Measurements from ENCODE around the gene KLHL9. TPM values are rescaled to one million over a fixed set of nuclear protein-coding genes. Genes with fewer than 3 reads are reported as not detected.

Gene KLHL9
- total and polyA plus RNA-seq, 7 experiments from 2014 or later: 11.8 to 37.7 (median 21.1) TPM

DNA sequence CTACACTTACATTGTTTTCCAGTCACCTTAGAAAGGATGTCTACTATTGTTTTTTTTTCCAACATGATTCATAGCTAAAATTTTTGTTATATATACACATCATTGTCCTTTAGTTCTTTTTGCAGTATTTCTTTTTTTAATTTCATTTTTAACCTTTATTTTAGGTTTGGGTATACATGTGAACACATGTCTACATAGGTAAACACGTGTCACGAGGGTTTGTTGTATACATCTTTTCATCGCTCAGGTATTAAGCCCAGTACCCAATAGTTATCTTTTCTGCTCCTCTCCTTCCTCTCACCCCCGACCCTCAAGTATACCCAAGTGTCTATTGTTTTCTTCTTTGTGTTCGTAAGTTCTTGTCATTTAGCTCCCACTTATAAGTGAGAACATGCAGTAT is 49.1 kb downstream of the KLHL9 start:
- Histone ChIP-seq H3K4me3 (ENCODE audit: low read length) (no peak overlapping the region), H3K4me1 (ENCODE audit: control insufficient read depth in 2 of 2, insufficient read depth in 2 of 2, low read length in 2 of 2) (no peaks in the 10 kb centered on the region), H3K9me3 (ENCODE audit: control insufficient read depth in 2 of 3, low read length in 3 of 3) (no peaks in the 10 kb centered on the region), H3K36me3 (ENCODE audit: control insufficient read depth in 2 of 3, insufficient read depth in 3 of 3, low read length in 3 of 3) (no peaks in the 10 kb centered on the region), H3K27ac (ENCODE audit: low read depth, low read length) (no peak overlapping the region), H3K27me3 (ENCODE audit: control insufficient read depth in 2 of 2, insufficient read depth in 2 of 2, low read length in 2 of 2) (no peaks in the 10 kb centered on the region)
- no peak overlapping the region for H3K4me3 Mint-ChIP-seq
- ChIA-PET POLR2A (no interaction called here), CTCF (no interaction called here)
- intact Hi-C loops (cut with micrococcal nuclease): no loop called here
- DNase-seq (no peak), ATAC-seq (no peak)
- no peaks in the 10 kb centered on the region for H3K4me1 Mint-ChIP-seq
- H3K36me3 Mint-ChIP-seq: no peaks in the 10 kb centered on the region
- H3K9me3 Mint-ChIP-seq: peaks cover 0 to 4% (median 0%) of the 10 kb centered on the region in 11 donors
- H3K27me3 Mint-ChIP-seq: peaks cover 13 to 39% (median 31%) of the 10 kb centered on the region in 5 donors
- H3K27ac Mint-ChIP-seq: no peak overlapping the region

DNA sequence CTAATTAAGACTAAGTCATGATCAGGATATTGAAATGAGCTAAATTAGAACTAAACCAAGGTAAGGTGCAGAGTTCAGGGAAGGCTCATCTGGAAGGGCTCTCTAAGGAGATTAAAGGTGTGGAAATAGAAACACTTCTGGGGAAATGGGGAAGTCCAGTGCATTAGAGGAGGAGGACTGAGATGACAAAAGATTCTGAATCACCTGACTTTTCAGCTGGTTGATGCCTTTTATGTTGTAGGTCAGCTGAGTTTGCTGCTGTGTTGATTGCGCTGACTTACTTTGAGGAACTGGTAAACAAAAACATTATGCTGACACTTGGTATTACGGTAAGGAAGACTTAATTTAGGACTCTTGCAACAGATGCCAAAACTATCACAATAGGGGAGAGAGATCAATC is 53.9 kb downstream of the KLHL9 start:
- ChIA-PET POLR2A (no interaction called here), CTCF (no interaction called here)
- Histone ChIP-seq H3K9me3 (ENCODE audit: control insufficient read depth in 2 of 3, low read length in 3 of 3) (no peaks in the 10 kb centered on the region), H3K27me3 (ENCODE audit: control insufficient read depth in 2 of 2, insufficient read depth in 2 of 2, low read length in 2 of 2) (no peaks in the 10 kb centered on the region), H3K4me1 (ENCODE audit: control insufficient read depth in 2 of 2, insufficient read depth in 2 of 2, low read length in 2 of 2) (no peaks in the 10 kb centered on the region), H3K27ac (ENCODE audit: low read depth, low read length) (no peak overlapping the region), H3K36me3 (ENCODE audit: control insufficient read depth in 2 of 3, insufficient read depth in 3 of 3, low read length in 3 of 3) (no peaks in the 10 kb centered on the region), H3K4me3 (ENCODE audit: low read length) (no peak overlapping the region)
- no peak for DNase-seq
- H3K4me1 Mint-ChIP-seq: no peaks in the 10 kb centered on the region
- no peak overlapping the region for H3K4me3 Mint-ChIP-seq
- peaks cover 0 to 2% (median 0%) of the 10 kb centered on the region in 11 donors for H3K9me3 Mint-ChIP-seq
- H3K27me3 Mint-ChIP-seq: peaks cover 10 to 40% (median 29%) of the 10 kb centered on the region in 5 donors
- no peak for ATAC-seq
- no peak overlapping the region for H3K27ac Mint-ChIP-seq
- intact Hi-C loops (cut with micrococcal nuclease): no loop called here
- H3K36me3 Mint-ChIP-seq: peaks cover 0 to under 1% (median 0%) of the 10 kb centered on the region in 5 donors

Other genes with a start within 250 kb of the KLHL9 start
- not detected for gene IFNW1, start 193.6 kb downstream of the KLHL9 start, total RNA-seq
- gene IFNW1, start 193.6 kb downstream of the KLHL9 start, polyA plus RNA-seq: not detected
- gene IFNA21, start 168.7 kb downstream of the KLHL9 start, total RNA-seq: not detected
- gene IFNA21, start 168.7 kb downstream of the KLHL9 start, polyA plus RNA-seq: not detected
- gene IFNA4, start 147.8 kb downstream of the KLHL9 start, total RNA-seq: not detected
- not detected for gene IFNA4, start 147.8 kb downstream of the KLHL9 start, polyA plus RNA-seq
- gene IFNA7, start 133.2 kb downstream of the KLHL9 start, total RNA-seq: not detected
- gene IFNA7, start 133.2 kb downstream of the KLHL9 start, polyA plus RNA-seq: not detected
- gene IFNA10, start 128.3 kb downstream of the KLHL9 start, total RNA-seq: not detected
- not detected for gene IFNA10, start 128.3 kb downstream of the KLHL9 start, polyA plus RNA-seq
- not detected for gene IFNA16, start 118.1 kb downstream of the KLHL9 start, total RNA-seq
- gene IFNA16, start 118.1 kb downstream of the KLHL9 start, polyA plus RNA-seq: not detected
- not detected for gene IFNA17, start 107.2 kb downstream of the KLHL9 start, total RNA-seq
- gene IFNA17, start 107.2 kb downstream of the KLHL9 start, polyA plus RNA-seq: not detected
- gene IFNA14, start 95.4 kb downstream of the KLHL9 start, total RNA-seq: not detected
- gene IFNA14, start 95.4 kb downstream of the KLHL9 start, polyA plus RNA-seq: not detected
- gene IFNA5, start 30.1 kb downstream of the KLHL9 start, total RNA-seq: not detected
- gene IFNA5, start 30.1 kb downstream of the KLHL9 start, polyA plus RNA-seq: not detected
- gene IFNA6, start 15.5 kb upstream of the KLHL9 start, total RNA-seq: not detected
- gene IFNA6, start 15.5 kb upstream of the KLHL9 start, polyA plus RNA-seq: not detected
- gene IFNA13, start 32.7 kb upstream of the KLHL9 start, total RNA-seq: not detected
- not detected for gene IFNA13, start 32.7 kb upstream of the KLHL9 start, polyA plus RNA-seq
- not detected for gene IFNA2, start 50.0 kb upstream of the KLHL9 start, total RNA-seq
- gene IFNA2, start 50.0 kb upstream of the KLHL9 start, polyA plus RNA-seq: not detected
- gene IFNA8, start 73.7 kb upstream of the KLHL9 start, total RNA-seq: not detected
- not detected for gene IFNA8, start 73.7 kb upstream of the KLHL9 start, polyA plus RNA-seq
- gene IFNA1, start 105.0 kb upstream of the KLHL9 start, total RNA-seq: not detected
- gene IFNA1, start 105.0 kb upstream of the KLHL9 start, polyA plus RNA-seq: not detected
- under 1 TPM in 2 of 5 experiments, not detected in 3; 0.46 to 0.76 TPM for gene IFNE, start 146.9 kb upstream of the KLHL9 start, total RNA-seq
- not detected for gene IFNE, start 146.9 kb upstream of the KLHL9 start, polyA plus RNA-seq